RKO (cell line): ENCODE results near the gene TRIM13.
"Not testable (repeated sequence)": the region's sequence is repeated elsewhere in the genome, so short reads cannot be mapped to it uniquely, and the experiment has no call there.

Experiments
- DNase-seq: peaks from one replicate; pipeline ENCODE4 v3.0.0-alpha.2; 2016; ENCODE audit warnings: low spot score

Gene TRIM13

DNA sequence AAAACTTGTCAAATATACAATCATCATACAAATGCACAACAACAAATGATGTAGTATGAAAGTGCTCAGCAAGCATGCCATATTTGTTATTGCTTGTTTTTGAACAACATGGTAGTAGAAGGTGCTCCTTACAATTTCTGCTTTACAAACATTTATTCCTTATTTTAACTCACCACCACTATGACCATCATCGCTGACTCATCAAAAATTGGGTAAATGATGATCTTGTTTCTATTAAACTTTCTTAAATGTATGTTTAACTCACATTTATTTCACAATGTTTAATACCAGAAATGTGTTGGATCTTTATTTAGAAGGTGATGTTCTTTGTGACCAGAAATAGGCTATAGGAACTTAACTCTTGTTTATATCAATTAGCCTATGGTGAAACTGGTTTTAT is 63.9 kb downstream of the TRIM13 start:
- no peak for DNase-seq

DNA sequence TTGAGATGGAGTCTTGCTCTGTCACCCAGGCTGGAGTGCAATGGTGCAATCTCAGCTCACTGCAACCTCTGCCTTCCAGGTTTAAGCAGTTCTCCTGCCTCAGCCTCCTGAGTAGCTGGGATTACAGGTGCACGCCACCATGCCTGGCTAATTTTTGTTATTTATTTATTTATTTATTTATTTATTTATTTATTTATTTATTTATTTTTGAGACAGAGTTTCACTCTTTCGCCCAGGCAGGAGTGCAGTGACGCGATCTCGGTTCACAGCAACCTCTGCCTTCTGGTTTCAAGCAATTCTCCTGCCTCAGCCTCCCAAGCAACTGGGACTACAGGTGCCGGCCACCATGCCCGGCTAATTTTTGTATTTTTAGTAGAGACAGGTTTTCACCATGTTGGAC is 65.5 kb downstream of the TRIM13 start:
- DNase-seq, result not testable (repeated sequence)

- DNase-seq, result no peak
Observed at GRCh38 chr13:50065712-50066111, 68.9 kb downstream of the TRIM13 start.
